GOT3 (cell line): ENCODE data around the gene TSPY8.
"Not testable (repeated sequence)": the region's sequence is repeated elsewhere in the genome, so short reads cannot be mapped to it uniquely, and the experiment has no call there.

Source experiments
- DNase-seq: peaks from one replicate; lab custom pipeline; 2025; ENCODE audit warnings: mixed read lengths; lab: John Stamatoyannopoulos, UW

TSPY8 gene, protein sequence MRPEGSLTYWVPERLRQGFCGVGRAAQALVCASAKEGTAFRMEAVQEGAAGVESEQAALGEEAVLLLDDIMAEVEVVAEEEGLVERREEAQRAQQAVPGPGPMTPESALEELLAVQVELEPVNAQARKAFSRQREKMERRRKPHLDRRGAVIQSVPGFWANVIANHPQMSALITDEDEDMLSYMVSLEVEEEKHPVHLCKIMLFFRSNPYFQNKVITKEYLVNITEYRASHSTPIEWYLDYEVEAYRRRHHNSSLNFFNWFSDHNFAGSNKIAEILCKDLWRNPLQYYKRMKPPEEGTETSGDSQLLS

GRCh38 chrY:9357497-9357896 is at the start of gene TSPY8:
Gene TSPY8, plus strand, starts transcription at chrY:9357797. Its CDS starts 46 bp downstream, at chrY:9357843.
- DNase-seq = not testable (repeated sequence)

DNA sequence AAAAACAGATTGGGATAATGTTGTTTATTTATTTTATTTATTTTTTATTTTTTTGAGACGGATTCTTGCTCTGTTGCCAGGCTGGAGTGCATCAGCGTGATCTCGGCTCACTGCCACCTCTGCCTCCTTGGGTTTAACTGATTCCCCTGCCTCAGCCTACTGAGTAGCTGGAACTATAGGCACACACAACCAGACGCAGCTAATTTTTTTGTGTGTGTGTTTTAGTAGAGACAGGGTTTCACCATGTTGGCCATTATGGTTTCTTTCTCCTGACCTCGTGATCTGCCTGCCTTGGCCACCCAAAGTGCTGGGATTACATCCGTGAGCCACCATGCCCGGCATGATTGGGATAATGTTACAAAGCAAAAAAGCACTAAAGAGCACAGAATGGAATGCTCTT is 36.6 kb upstream of the TSPY8 start:
- DNase-seq = no peak

- DNase-seq = not testable (repeated sequence)
Observed at GRCh38 chrY:9337164-9337563, 20.4 kb upstream of the TSPY8 start, which contains the start of gene TSPY4. Gene TSPY4, plus strand, starts transcription at chrY:9337464. Its CDS starts 46 bp downstream, at chrY:9337510.

- DNase-seq = not testable (repeated sequence)
Observed at GRCh38 chrY:9396527-9396926, 38.9 kb downstream of the TSPY8 start.

GRCh38 chrY:9398121-9398520 is 40.5 kb downstream of the TSPY8 start, which contains the start of gene TSPY3:
Gene TSPY3, plus strand, starts transcription at chrY:9398421. Its CDS starts 46 bp downstream, at chrY:9398467.
- not testable (repeated sequence) for DNase-seq
